ENCODE data around the gene LARGE1.
A peak's percentile ranks its signal among the peaks of the same experiment; 100 is the strongest.

The LARGE1 gene

GRCh38 chr22:33579448-33580093 is 340.7 kb downstream of the LARGE1 start:
- Histone ChIP-seq H3K9me2 (replicated peaks; ENCODE audit: low read depth, low read length) (no peaks in the 10 kb centered on the region), H3K9me3 (ENCODE audit: insufficient read depth, low read depth, low read length) (0 out of 2 replicates have a peak, but pooled peaks cover 3% of the 10 kb centered on the region), H3K79me2 (ENCODE audit: insufficient read depth, low read length) (no peaks in the 10 kb centered on the region), H3K9ac (ENCODE audit: low read depth, low read length, poor library complexity, severe bottlenecking) (no peak overlapping the region), H3K4me2 (ENCODE audit: low read depth, low read length, poor library complexity, severe bottlenecking) (no peak overlapping the region), H3F3A (ENCODE audit: low read depth) (no peaks in the 10 kb centered on the region), H3K4me3 (ENCODE audit: low read length, poor library complexity, severe bottlenecking) (no peak overlapping the region), H3K36me3 (ENCODE audit: insufficient read depth, low read length) (no peaks in the 10 kb centered on the region), H3K27me3 (ENCODE audit: insufficient read depth, low read length, poor library complexity, severe bottlenecking) (no peaks in the 10 kb centered on the region), H4K20me1 (ENCODE audit: insufficient read depth, low read length, poor library complexity, severe bottlenecking) (no peaks in the 10 kb centered on the region), H2AFZ (ENCODE audit: low read length) (no peak overlapping the region), H3K4me1 (ENCODE audit: insufficient read depth, low read length, poor library complexity, severe bottlenecking) (no peaks in the 10 kb centered on the region)
- TF ChIP-seq, protein P1, sequence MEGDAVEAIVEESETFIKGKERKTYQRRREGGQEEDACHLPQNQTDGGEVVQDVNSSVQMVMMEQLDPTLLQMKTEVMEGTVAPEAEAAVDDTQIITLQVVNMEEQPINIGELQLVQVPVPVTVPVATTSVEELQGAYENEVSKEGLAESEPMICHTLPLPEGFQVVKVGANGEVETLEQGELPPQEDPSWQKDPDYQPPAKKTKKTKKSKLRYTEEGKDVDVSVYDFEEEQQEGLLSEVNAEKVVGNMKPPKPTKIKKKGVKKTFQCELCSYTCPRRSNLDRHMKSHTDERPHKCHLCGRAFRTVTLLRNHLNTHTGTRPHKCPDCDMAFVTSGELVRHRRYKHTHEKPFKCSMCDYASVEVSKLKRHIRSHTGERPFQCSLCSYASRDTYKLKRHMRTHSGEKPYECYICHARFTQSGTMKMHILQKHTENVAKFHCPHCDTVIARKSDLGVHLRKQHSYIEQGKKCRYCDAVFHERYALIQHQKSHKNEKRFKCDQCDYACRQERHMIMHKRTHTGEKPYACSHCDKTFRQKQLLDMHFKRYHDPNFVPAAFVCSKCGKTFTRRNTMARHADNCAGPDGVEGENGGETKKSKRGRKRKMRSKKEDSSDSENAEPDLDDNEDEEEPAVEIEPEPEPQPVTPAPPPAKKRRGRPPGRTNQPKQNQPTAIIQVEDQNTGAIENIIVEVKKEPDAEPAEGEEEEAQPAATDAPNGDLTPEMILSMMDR (conservative IDR thresholded peaks at IDR 0.05; ENCODE audit: low read length), result peak; percentile 79
- TF ChIP-seq EZH2phosphoT487 (IDR thresholded peaks at IDR 0.05; ENCODE audit: borderline replicate concordance), result no peak

GRCh38 chr22:33578752-33579151 is 341.5 kb downstream of the LARGE1 start:
- no peaks in the 10 kb centered on the region for H3K79me2 ChIP-seq (ENCODE audit: insufficient read depth, low read length)
- 0 out of 2 replicates have a peak, but pooled peaks cover 3% of the 10 kb centered on the region for H3K9me3 ChIP-seq (ENCODE audit: insufficient read depth, low read depth, low read length)
- no peak for TF ChIP-seq EZH2phosphoT487 (IDR thresholded peaks at IDR 0.05; ENCODE audit: borderline replicate concordance)
- TF ChIP-seq, protein P1 (conservative IDR thresholded peaks at IDR 0.05; ENCODE audit: low read length), result no peak
- H3F3A ChIP-seq (ENCODE audit: low read depth), result no peaks in the 10 kb centered on the region
- H3K4me2 ChIP-seq (ENCODE audit: low read depth, low read length, poor library complexity, severe bottlenecking), result no peak overlapping the region
- no peaks in the 10 kb centered on the region for H3K36me3 ChIP-seq (ENCODE audit: insufficient read depth, low read length)
- no peak overlapping the region for H3K4me3 ChIP-seq (ENCODE audit: low read length, poor library complexity, severe bottlenecking)
- no peaks in the 10 kb centered on the region for H3K4me1 ChIP-seq (ENCODE audit: insufficient read depth, low read length, poor library complexity, severe bottlenecking)
- no peaks in the 10 kb centered on the region for H4K20me1 ChIP-seq (ENCODE audit: insufficient read depth, low read length, poor library complexity, severe bottlenecking)
- H3K9ac ChIP-seq (ENCODE audit: low read depth, low read length, poor library complexity, severe bottlenecking), result no peak overlapping the region
- H3K9me2 ChIP-seq (replicated peaks; ENCODE audit: low read depth, low read length), result no peaks in the 10 kb centered on the region
- no peaks in the 10 kb centered on the region for H3K27me3 ChIP-seq (ENCODE audit: insufficient read depth, low read length, poor library complexity, severe bottlenecking)
- no peak overlapping the region for H2AFZ ChIP-seq (ENCODE audit: low read length)

DNA sequence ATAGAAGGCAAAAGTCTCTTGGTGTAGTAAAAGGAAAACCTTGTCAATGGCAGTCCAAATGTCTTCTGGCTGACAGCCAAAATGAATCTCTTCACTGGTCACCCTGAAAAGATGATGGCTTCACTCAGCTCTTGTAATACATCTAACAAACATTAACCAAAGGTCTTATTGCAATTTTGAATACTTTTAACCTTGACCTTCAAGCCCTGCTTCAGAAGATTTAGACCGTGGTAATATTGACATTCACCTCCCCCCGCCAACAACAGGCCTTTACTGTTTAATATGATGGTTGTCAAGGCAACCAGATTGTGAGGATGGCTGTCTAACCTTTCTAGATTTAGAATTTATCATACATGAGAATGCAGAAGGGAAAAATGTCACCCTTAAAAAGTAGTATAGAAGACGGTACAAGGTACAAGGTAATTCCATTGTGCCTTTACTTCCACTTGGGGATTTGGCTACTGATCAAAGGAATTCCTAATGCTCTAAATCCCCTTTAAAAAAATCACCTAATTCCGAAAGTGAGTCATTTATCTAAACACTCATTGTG is 342.3 kb downstream of the LARGE1 start:
- Histone ChIP-seq H3K9ac (ENCODE audit: low read depth, low read length, poor library complexity, severe bottlenecking) (no peak overlapping the region), H3K27me3 (ENCODE audit: insufficient read depth, low read length, poor library complexity, severe bottlenecking) (no peaks in the 10 kb centered on the region), H3K9me2 (replicated peaks; ENCODE audit: low read depth, low read length) (no peaks in the 10 kb centered on the region), H3F3A (ENCODE audit: low read depth) (no peaks in the 10 kb centered on the region), H4K20me1 (ENCODE audit: insufficient read depth, low read length, poor library complexity, severe bottlenecking) (no peaks in the 10 kb centered on the region), H3K79me2 (ENCODE audit: insufficient read depth, low read length) (no peaks in the 10 kb centered on the region), H3K36me3 (ENCODE audit: insufficient read depth, low read length) (no peaks in the 10 kb centered on the region), H3K9me3 (ENCODE audit: insufficient read depth, low read depth, low read length) (0 out of 2 replicates have a peak, but pooled peaks cover 3% of the 10 kb centered on the region), H3K4me3 (ENCODE audit: low read length, poor library complexity, severe bottlenecking) (no peak overlapping the region), H3K4me1 (ENCODE audit: insufficient read depth, low read length, poor library complexity, severe bottlenecking) (no peaks in the 10 kb centered on the region), H3K4me2 (ENCODE audit: low read depth, low read length, poor library complexity, severe bottlenecking) (no peak overlapping the region), H2AFZ (ENCODE audit: low read length) (no peak overlapping the region)
- TF ChIP-seq EZH2phosphoT487 (IDR thresholded peaks at IDR 0.05; ENCODE audit: borderline replicate concordance), result no peak
- TF ChIP-seq, protein P1 (conservative IDR thresholded peaks at IDR 0.05; ENCODE audit: low read length), result no peak
